Activated naive CD8-positive, alpha-beta T cell treated with anti-CD3 and anti-CD28 coated beads for 36 hours (primary cell): Measurements from ENCODE around the gene IER3IP1. TPM values are rescaled to one million over a fixed set of nuclear protein-coding genes. Genes with fewer than 3 reads are reported as not detected.
"Not testable (repeated sequence)": the region's sequence is repeated elsewhere in the genome, so short reads cannot be mapped to it uniquely, and the experiment has no call there.

ENCODE experiments used
- DNase-seq: peaks from one replicate; pipeline ENCODE4 v3.0.0; 2021
- H3K27ac Mint-ChIP-seq: one replicate; pipeline ENCODE4 v1.8.0; 2022; ENCODE audit warnings: mild to moderate bottlenecking, moderate library complexity, mixed read lengths
- H3K27me3 Mint-ChIP-seq: one replicate; pipeline ENCODE4 v1.8.0; 2022; ENCODE audit warnings: mild to moderate bottlenecking, mixed read lengths
- H3K36me3 Mint-ChIP-seq: one replicate; pipeline ENCODE4 v1.8.0; 2021; ENCODE audit warnings: mild to moderate bottlenecking, mixed read lengths
- H3K4me1 Mint-ChIP-seq: one replicate; pipeline ENCODE4 v1.8.0; 2021; ENCODE audit warnings: mixed read lengths
- H3K4me3 Mint-ChIP-seq: one replicate; pipeline ENCODE4 v1.8.0; 2022; ENCODE audit warnings: mild to moderate bottlenecking, moderate library complexity, mixed read lengths
- H3K9me3 Mint-ChIP-seq: one replicate; pipeline ENCODE4 v1.8.0; 2022; ENCODE audit warnings: mixed read lengths
- total RNA-seq, 2 experiments: library from RNA; stranded (reverse); gene quantifications; one replicate each; pipeline ENCODE4 v1.2.3, GENCODE V29; 2021

Gene IER3IP1
- total RNA-seq, 2 experiments from 2014 or later: 15.4 to 15.6 TPM

- H3K4me1 Mint-ChIP-seq: peaks cover 13% of the 10 kb centered on the region
- no peaks in the 10 kb centered on the region for H3K27me3 Mint-ChIP-seq
- peaks cover 4% of the 10 kb centered on the region for H3K36me3 Mint-ChIP-seq
- DNase-seq: no peak
- H3K27ac Mint-ChIP-seq: no peak overlapping the region
- H3K9me3 Mint-ChIP-seq: no peaks in the 10 kb centered on the region
- H3K4me3 Mint-ChIP-seq: no peak overlapping the region
Measured at GRCh38 chr18:47174545-47175116, 1.5 kb downstream of the IER3IP1 start.

- no peak overlapping the region for H3K27ac Mint-ChIP-seq
- no peak overlapping the region for H3K4me3 Mint-ChIP-seq
- no peaks in the 10 kb centered on the region for H3K27me3 Mint-ChIP-seq
- H3K9me3 Mint-ChIP-seq: no peaks in the 10 kb centered on the region
- peaks cover 23% of the 10 kb centered on the region for H3K4me1 Mint-ChIP-seq
- DNase-seq: no peak
- peaks cover 4% of the 10 kb centered on the region for H3K36me3 Mint-ChIP-seq
Measured at GRCh38 chr18:47172476-47172875, 3.7 kb downstream of the IER3IP1 start.

- Mint-ChIP-seq H3K4me3 (no peak overlapping the region), H3K36me3 (peaks cover 11% of the 10 kb centered on the region), H3K4me1 (peaks cover 38% of the 10 kb centered on the region), H3K27ac (no peak overlapping the region), H3K9me3 (no peaks in the 10 kb centered on the region), H3K27me3 (no peaks in the 10 kb centered on the region)
- DNase-seq: no peak
Measured at GRCh38 chr18:47168913-47169312, 7.3 kb downstream of the IER3IP1 start.

GRCh38 chr18:47168509-47168908 is 7.7 kb downstream of the IER3IP1 start:
- no peak overlapping the region for H3K27ac Mint-ChIP-seq

GRCh38 chr18:47166294-47166693 is 9.9 kb downstream of the IER3IP1 start:
- DNase-seq: no peak
- Mint-ChIP-seq H3K27me3 (no peaks in the 10 kb centered on the region), H3K4me1 (peaks cover 49% of the 10 kb centered on the region), H3K9me3 (no peaks in the 10 kb centered on the region), H3K4me3 (no peak overlapping the region), H3K27ac (no peak overlapping the region), H3K36me3 (peaks cover 18% of the 10 kb centered on the region)

More at GRCh38 chr18:47168509-47168908, 7.7 kb downstream of the IER3IP1 start:
- H3K4me1 Mint-ChIP-seq: peaks cover 42% of the 10 kb centered on the region
- DNase-seq: no peak
- H3K36me3 Mint-ChIP-seq: peaks cover 12% of the 10 kb centered on the region
- no peaks in the 10 kb centered on the region for H3K27me3 Mint-ChIP-seq
- no peak overlapping the region for H3K4me3 Mint-ChIP-seq
- H3K9me3 Mint-ChIP-seq: no peaks in the 10 kb centered on the region

GRCh38 chr18:47163241-47163640 is 12.9 kb downstream of the IER3IP1 start:
- no peak overlapping the region for H3K4me3 Mint-ChIP-seq
- DNase-seq: peak; percentile 24
- H3K27me3 Mint-ChIP-seq: no peaks in the 10 kb centered on the region
- no peaks in the 10 kb centered on the region for H3K9me3 Mint-ChIP-seq
- peaks cover 19% of the 10 kb centered on the region for H3K36me3 Mint-ChIP-seq
- H3K27ac Mint-ChIP-seq: no peak overlapping the region
- H3K4me1 Mint-ChIP-seq: peaks cover 35% of the 10 kb centered on the region

GRCh38 chr18:47160256-47160655 is 15.9 kb downstream of the IER3IP1 start:
- Mint-ChIP-seq H3K4me3 (no peak overlapping the region), H3K36me3 (peaks cover 22% of the 10 kb centered on the region), H3K27me3 (no peaks in the 10 kb centered on the region), H3K4me1 (peaks cover 26% of the 10 kb centered on the region), H3K9me3 (no peaks in the 10 kb centered on the region), H3K27ac (no peak overlapping the region)
- no peak for DNase-seq

GRCh38 chr18:47158404-47158803 is 17.8 kb downstream of the IER3IP1 start:
- not testable (repeated sequence) for H3K4me1 Mint-ChIP-seq, DNase-seq, H3K9me3 Mint-ChIP-seq, H3K4me3 Mint-ChIP-seq, H3K27me3 Mint-ChIP-seq, H3K27ac Mint-ChIP-seq
- H3K36me3 Mint-ChIP-seq: peaks cover 16% of the 10 kb centered on the region

GRCh38 chr18:47151439-47151838 is 24.7 kb downstream of the IER3IP1 start:
- peak overlapping the region; percentile 93 for H3K4me3 Mint-ChIP-seq
- peaks cover 35% of the 10 kb centered on the region for H3K4me1 Mint-ChIP-seq
- H3K9me3 Mint-ChIP-seq: no peaks in the 10 kb centered on the region
- no peaks in the 10 kb centered on the region for H3K27me3 Mint-ChIP-seq
- H3K27ac Mint-ChIP-seq: peak overlapping the region; percentile 91
- H3K36me3 Mint-ChIP-seq: peaks cover 32% of the 10 kb centered on the region
- no peak for DNase-seq

- no peaks in the 10 kb centered on the region for H3K27me3 Mint-ChIP-seq
- DNase-seq: no peak
- peaks cover 40% of the 10 kb centered on the region for H3K4me1 Mint-ChIP-seq
- H3K9me3 Mint-ChIP-seq: no peaks in the 10 kb centered on the region
- peak overlapping the region; percentile 93 for H3K4me3 Mint-ChIP-seq
- peaks cover 34% of the 10 kb centered on the region for H3K36me3 Mint-ChIP-seq
- H3K27ac Mint-ChIP-seq: peak overlapping the region; percentile 91
Measured at GRCh38 chr18:47150824-47151366, 25.3 kb downstream of the IER3IP1 start.

- peak within 1 kb of the TSS; percentile 91 for H3K27ac Mint-ChIP-seq
Measured at GRCh38 chr18:47150029-47150823, 25.9 kb downstream of the IER3IP1 start, which contains the start of gene HDHD2. TSS of gene HDHD2 (minus strand) at chr18:47150500. CDS start at chr18:47136439, 14,061 bp downstream.

GRCh38 chr18:47149457-47150028 is 26.6 kb downstream of the IER3IP1 start:
- H3K36me3 Mint-ChIP-seq: peaks cover 40% of the 10 kb centered on the region
- peak overlapping the region; percentile 93 for H3K4me3 Mint-ChIP-seq
- no peaks in the 10 kb centered on the region for H3K9me3 Mint-ChIP-seq
- DNase-seq: no peak
- H3K27ac Mint-ChIP-seq: peak overlapping the region; percentile 91
- peaks cover 51% of the 10 kb centered on the region for H3K4me1 Mint-ChIP-seq
- no peaks in the 10 kb centered on the region for H3K27me3 Mint-ChIP-seq

More at GRCh38 chr18:47150029-47150823, 25.9 kb downstream of the IER3IP1 start, which contains the start of gene HDHD2:
- Mint-ChIP-seq H3K9me3 (no peaks in the 10 kb centered on the region), H3K36me3 (peaks cover 40% of the 10 kb centered on the region), H3K4me1 (peaks cover 46% of the 10 kb centered on the region), H3K4me3 (peak within 1 kb of the TSS; percentile 93), H3K27me3 (no peaks in the 10 kb centered on the region)
- DNase-seq: peak; percentile 87

GRCh38 chr18:47146206-47146605 is 30.0 kb downstream of the IER3IP1 start:
- H3K27ac Mint-ChIP-seq: no peak overlapping the region
- peaks cover 42% of the 10 kb centered on the region for H3K36me3 Mint-ChIP-seq
- DNase-seq: no peak
- no peak overlapping the region for H3K4me3 Mint-ChIP-seq
- H3K9me3 Mint-ChIP-seq: no peaks in the 10 kb centered on the region
- no peaks in the 10 kb centered on the region for H3K27me3 Mint-ChIP-seq
- peaks cover 52% of the 10 kb centered on the region for H3K4me1 Mint-ChIP-seq

- peaks cover 41% of the 10 kb centered on the region for H3K4me1 Mint-ChIP-seq
- H3K4me3 Mint-ChIP-seq: no peak overlapping the region
- DNase-seq: no peak
- H3K9me3 Mint-ChIP-seq: no peaks in the 10 kb centered on the region
- peaks cover 49% of the 10 kb centered on the region for H3K36me3 Mint-ChIP-seq
- H3K27me3 Mint-ChIP-seq: no peaks in the 10 kb centered on the region
- no peak overlapping the region for H3K27ac Mint-ChIP-seq
Measured at GRCh38 chr18:47143899-47144485, 32.2 kb downstream of the IER3IP1 start.

- Mint-ChIP-seq H3K27ac (no peak overlapping the region), H3K27me3 (no peaks in the 10 kb centered on the region), H3K4me1 (peaks cover 35% of the 10 kb centered on the region), H3K4me3 (no peak overlapping the region), H3K9me3 (no peaks in the 10 kb centered on the region), H3K36me3 (peaks cover 44% of the 10 kb centered on the region)
- DNase-seq: no peak
Measured at GRCh38 chr18:47143153-47143552, 33.0 kb downstream of the IER3IP1 start.
